A549 (cell line): Measurements from ENCODE around the gene DMRTB1. TPM values are rescaled to one million over a fixed set of nuclear protein-coding genes. Genes with fewer than 3 reads are reported as not detected.

Source experiments
- ATAC-seq, 2 experiments: fragments of 200-7000 bp in 1 of 2; fragments of >200 bp in 1 of 2; cut with Nextera tagmentation in 1 of 2; cut with Tn5 transposase in 1 of 2; 3 replicates each; pipeline versions ENCODE4 v1.8.0 to v1.9.1; 2018 to 2020; ENCODE audit warnings: mild to moderate bottlenecking in 1 of 2, moderate library complexity in 1 of 2
- CTCF ChIA-PET: fragments of 300-600 bp; sonication (Branson Sonifier 250); formaldehyde crosslinking; extraction: SDS; loops from one replicate; lab custom pipeline; 2021; ENCODE audit warnings: antibody characterized with exemption, inconsistent platforms; lab: Yijun Ruan, JAX
- POLR2A ChIA-PET: fragments of 350-600 bp; formaldehyde crosslinking; extraction: SDS; loops from one replicate; lab custom pipeline; 2021; ENCODE audit warnings: antibody characterized with exemption, inconsistent platforms; lab: Yijun Ruan, JAX
- DNase-seq, 2 experiments: peaks; one replicate each; pipeline versions ENCODE4 v3.0.0 to v3.0.0-alpha.2; 2011 to 2016; ENCODE audit warnings: low read depth in 1 of 2, low spot score in 1 of 2
- FAIRE-seq: peaks from 2 replicates; lab custom pipeline; 2011; peaks lifted over from hg19 to GRCh38; lab: Jason Lieb, UNC
- H3K27ac ChIP-seq, 2 experiments: fragments of >200 bp; sonication (Bioruptor Twin); formaldehyde crosslinking; 3 replicates each; pipeline ENCODE4 v1.5.1; 2016 to 2017
- H3K4me1 ChIP-seq: fragments of >200 bp; sonication (Bioruptor Twin); formaldehyde crosslinking; 3 replicates; pipeline ENCODE4 v1.6.1; 2016
- H3K4me2 ChIP-seq: fragments of >200 bp; sonication (Bioruptor Twin); formaldehyde crosslinking; 3 replicates; pipeline ENCODE4 v1.6.1; 2016
- H3K4me3 ChIP-seq: fragments of >200 bp; sonication (Bioruptor Twin); formaldehyde crosslinking; 3 replicates; pipeline ENCODE4 v1.5.1; 2016
- H3K9me3 ChIP-seq: fragments of >200 bp; sonication (Bioruptor Twin); formaldehyde crosslinking; 3 replicates; pipeline ENCODE4 v1.6.1; 2016
- ATOH8 ChIP-seq: fragments of 250-450 bp; sonication (Bioruptor Pico); IDR thresholded peaks from 2 replicates; pipeline ENCODE4 v1.5.0; 2020; ENCODE audit warnings: low read depth, mild to moderate bottlenecking, moderate library complexity
- BHLHE40 ChIP-seq: IDR thresholded peaks from 2 replicates; pipeline ENCODE4 v1.6.1; 2012; ENCODE audit warnings: low read depth, low read length, inconsistent platforms
- CBX8 ChIP-seq: fragments of 200-600 bp; sonication (generic); IDR thresholded peaks from 2 replicates; pipeline ENCODE4 v1.6.1; 2016
- CHD2 ChIP-seq: fragments of 150-350 bp; IDR thresholded peaks from 2 replicates; pipeline ENCODE4 v1.6.1; 2014; ENCODE audit warnings: low read length; ENCODE audit not compliant: partially characterized antibody
- EHMT2 ChIP-seq: fragments of 200-600 bp; sonication (generic); IDR thresholded peaks from 2 replicates; pipeline ENCODE4 v1.6.1; 2016; ENCODE audit warnings: antibody characterized with exemption, low read depth, mild to moderate bottlenecking, moderate library complexity
- ESRRA ChIP-seq: fragments of 150-350 bp; IDR thresholded peaks from 2 replicates; pipeline ENCODE4 v1.6.1; 2014; ENCODE audit warnings: mild to moderate bottlenecking, low read length, borderline replicate concordance
- FOSB ChIP-seq: fragments of 250-450 bp; sonication (Bioruptor Pico); IDR thresholded peaks from 2 replicates; pipeline ENCODE4 v1.5.0; 2020; ENCODE audit warnings: mild to moderate bottlenecking, moderate library complexity
- FOSL2 ChIP-seq, 2 experiments: fragments of 450-650 bp in 1 of 2; fragments of >200 bp in 1 of 2; sonication (Bioruptor Twin) in 1 of 2; formaldehyde crosslinking; IDR thresholded peaks; 2 replicates each; pipeline versions ENCODE4 v1.5.0 to v1.6.1; 2016 to 2020; ENCODE audit warnings: mild to moderate bottlenecking in 1 of 2, moderate library complexity in 1 of 2
- HDAC2 ChIP-seq: fragments of 200-600 bp; sonication (generic); IDR thresholded peaks from 2 replicates; pipeline ENCODE4 v1.6.1; 2016
- HES2 ChIP-seq: fragments of >200 bp; sonication (Bioruptor Twin); formaldehyde crosslinking; IDR thresholded peaks from 2 replicates; pipeline ENCODE4 v1.6.1; 2016
- HMGXB4 ChIP-seq: fragments of 250-450 bp; sonication (Bioruptor Pico); IDR thresholded peaks from 2 replicates; pipeline ENCODE4 v1.5.0; 2021; ENCODE audit warnings: mild to moderate bottlenecking, moderate library complexity, borderline replicate concordance
- HOXA7 ChIP-seq: fragments of 250-450 bp; sonication (Bioruptor Pico); IDR thresholded peaks from 2 replicates; pipeline ENCODE4 v1.5.0; 2020; ENCODE audit warnings: mild to moderate bottlenecking, moderate library complexity
- HOXB5 ChIP-seq: fragments of 250-450 bp; sonication (Bioruptor Pico); IDR thresholded peaks from 2 replicates; pipeline ENCODE4 v1.5.0; 2020; ENCODE audit warnings: mild to moderate bottlenecking, moderate library complexity
- JUN ChIP-seq, 2 experiments: fragments of >200 bp; sonication (Bioruptor Twin); formaldehyde crosslinking; IDR thresholded peaks; 2 replicates in 1 of 2; 3 replicates in 1 of 2; pipeline ENCODE4 v1.6.1; 2016 to 2017
- KDM1A ChIP-seq: fragments of 200-600 bp; sonication (generic); IDR thresholded peaks from 2 replicates; pipeline ENCODE4 v1.6.1; 2016; ENCODE audit warnings: low read depth, mild to moderate bottlenecking
- KDM5A ChIP-seq: fragments of 200-600 bp; sonication (generic); IDR thresholded peaks from 2 replicates; pipeline ENCODE4 v1.6.1; 2016; ENCODE audit warnings: antibody characterized with exemption, mild to moderate bottlenecking
- MAFK ChIP-seq: fragments of 450-650 bp; IDR thresholded peaks from 2 replicates; pipeline ENCODE4 v1.6.1; 2014; ENCODE audit not compliant: partially characterized antibody
- MYC ChIP-seq: IDR thresholded peaks from 2 replicates; pipeline ENCODE4 v1.6.1; 2012; ENCODE audit warnings: mild to moderate bottlenecking, inconsistent platforms, low read length, improper control_type of control experiment, borderline replicate concordance
- NFE2L2 ChIP-seq: fragments of 150-350 bp; conservative IDR thresholded peaks from 2 replicates; pipeline ENCODE4 v1.6.1; 2014; ENCODE audit warnings: low read length
- NPAS2 ChIP-seq: fragments of 250-450 bp; sonication (Bioruptor Pico); IDR thresholded peaks from 2 replicates; pipeline ENCODE4 v1.8.0; 2022; ENCODE audit warnings: mild to moderate bottlenecking, moderate library complexity, borderline replicate concordance
- PBX3 ChIP-seq: IDR thresholded peaks from 2 replicates; pipeline ENCODE4 v1.6.1; 2012
- PHF8 ChIP-seq: fragments of 200-600 bp; sonication (generic); IDR thresholded peaks from 2 replicates; pipeline ENCODE4 v1.6.1; 2016; ENCODE audit warnings: low read depth, mild to moderate bottlenecking, antibody characterized with exemption, moderate library complexity, borderline replicate concordance
- POLR2A ChIP-seq: IDR thresholded peaks from 2 replicates; pipeline ENCODE4 v1.6.1; 2012; ENCODE audit warnings: mild to moderate bottlenecking, low read length
- RAD21 ChIP-seq, 2 experiments: fragments of >200 bp in 1 of 2; sonication (Bioruptor Twin) in 1 of 2; formaldehyde crosslinking in 1 of 2; IDR thresholded peaks in 1 of 2; conservative IDR thresholded peaks in 1 of 2; 2 replicates in 1 of 2; 3 replicates in 1 of 2; pipeline ENCODE4 v1.6.1; 2012 to 2018; ENCODE audit warnings: inconsistent platforms in 1 of 2
- REST ChIP-seq: fragments of 200-600 bp; sonication (generic); IDR thresholded peaks from 2 replicates; pipeline ENCODE4 v1.6.1; 2016; ENCODE audit warnings: antibody characterized with exemption, mild to moderate bottlenecking, moderate library complexity
- RFX5 ChIP-seq: fragments of 450-650 bp; IDR thresholded peaks from 2 replicates; pipeline ENCODE4 v1.7.1; 2014; ENCODE audit warnings: antibody characterized with exemption, mild to moderate bottlenecking, moderate library complexity
- SREBF2 ChIP-seq: fragments of 450-650 bp; IDR thresholded peaks from 2 replicates; pipeline ENCODE4 v1.6.1; 2014; ENCODE audit warnings: mild to moderate bottlenecking, moderate library complexity
- TP53 ChIP-seq: fragments of 250-450 bp; sonication (Bioruptor Pico); IDR thresholded peaks from 2 replicates; pipeline ENCODE4 v1.5.0; 2021; ENCODE audit warnings: mild to moderate bottlenecking, moderate library complexity
- ZC3H11A ChIP-seq: fragments of 450-650 bp; IDR thresholded peaks from 2 replicates; pipeline ENCODE4 v1.6.1; 2014; ENCODE audit warnings: antibody characterized with exemption, mild to moderate bottlenecking
- ZNF302 ChIP-seq: fragments of 250-450 bp; sonication (Bioruptor Pico); IDR thresholded peaks from 2 replicates; pipeline ENCODE4 v1.9.0; 2021; ENCODE audit warnings: inconsistent platforms, mild to moderate bottlenecking, moderate library complexity
- WGBS: methylation state at CpG from one replicate; pipeline ENCODE4 v1.1.6; 2017; ENCODE audit errors: missing lambda C conversion rate; 5-methylcytosine and 5-hydroxymethylcytosine counted together
- polyA plus RNA-seq, 4 experiments: library from polyadenylated mRNA; depleted of rRNA in 3 of 4; stranded (reverse); fragments of >200 nt; fragmentation: RNase III in 1 of 4; extraction: RNeasy Plus Mini Kit Qiagen cat#74134 plus additional on column Dnase treatment in 1 of 4; gene quantifications; 2 replicates in 3 of 4; 3 replicates in 1 of 4; pipeline ENCODE4 v1.2.3, GENCODE V29; 2011 to 2017

DMRTB1 gene
- polyA plus RNA-seq, 2 of the 4 experiments (the other 2 are of a cell fraction) = not detected

- Histone ChIP-seq H3K9me3 (no peaks in the 10 kb centered on the region), H3K4me1 (no peaks in the 10 kb centered on the region), H3K4me3 (no peak overlapping the region), H3K4me2 (no peak overlapping the region), H3K27ac (no peak overlapping the region)
- ATAC-seq = no peak
- POLR2A ChIA-PET = no interaction called here
- no peak for DNase-seq
- 71% methylated on average over 4 of the region's 4 CpGs for WGBS
- FAIRE-seq = no peak
- CTCF ChIA-PET = no interaction called here
- no peak for TF ChIP-seq HOXA7 (CRISPR knock-in tag)
- TF ChIP-seq ZNF302 (CRISPR knock-in tag) = no peak
- TF ChIP-seq PBX3 = no peak
- no peak for TF ChIP-seq EHMT2
- TF ChIP-seq ATOH8 (CRISPR knock-in tag) = no peak
- TF ChIP-seq HES2 = no peak
- TF ChIP-seq ZC3H11A = no peak
- TF ChIP-seq HDAC2 = no peak
- TF ChIP-seq MAFK = no peak
- TF ChIP-seq CBX8 = no peak
- no peak for TF ChIP-seq MYC
- no peak for TF ChIP-seq KDM5A
- TF ChIP-seq REST = no peak
- TF ChIP-seq NFE2L2 = no peak
- TF ChIP-seq NPAS2 (CRISPR knock-in tag) = no peak
- no peak for TF ChIP-seq RFX5
- no peak for TF ChIP-seq JUN (IDR thresholded peaks at IDR 0.05)
- TF ChIP-seq KDM1A = no peak
- TF ChIP-seq PHF8 = no peak
- no peak for TF ChIP-seq HOXB5 (CRISPR knock-in tag)
Measured at GRCh38 chr1:53431244-53431643, 28.0 kb upstream of the DMRTB1 start.

- Histone ChIP-seq H3K9me3 (no peaks in the 10 kb centered on the region), H3K4me2 (no peak overlapping the region), H3K4me1 (no peaks in the 10 kb centered on the region), H3K4me3 (no peak overlapping the region), H3K27ac (no peak overlapping the region)
- FAIRE-seq = no peak
- no peak for DNase-seq
- ATAC-seq = no peak
- CTCF ChIA-PET = interaction anchor here (0.7 to 0.9 kb wide), 2 partner anchors 13 to 259 kb away, joined by 3 read pairs; no protein-coding TSS in a partner anchor
- POLR2A ChIA-PET = no interaction called here
- 35% methylated on average over 5 of the region's 5 CpGs for WGBS
- TF ChIP-seq POLR2A = no peak
- TF ChIP-seq EHMT2 = no peak
- no peak for TF ChIP-seq ESRRA
- TF ChIP-seq CHD2 = no peak
- TF ChIP-seq ATOH8 (CRISPR knock-in tag) = no peak
- no peak for TF ChIP-seq BHLHE40
- TF ChIP-seq RAD21 (conservative IDR thresholded peaks at IDR 0.05 in 1 of 2, IDR thresholded peaks at IDR 0.05 in 1 of 2) = no peak
- TF ChIP-seq HMGXB4 (CRISPR knock-in tag) = no peak
- no peak for TF ChIP-seq HDAC2
- TF ChIP-seq FOSB (CRISPR knock-in tag) = no peak
- no peak for TF ChIP-seq PHF8
- TF ChIP-seq SREBF2 = no peak
- TF ChIP-seq FOSL2 (IDR thresholded peaks at IDR 0.05) = no peak
- no peak for TF ChIP-seq FOSL2 (CRISPR knock-in tag; IDR thresholded peaks at IDR 0.05)
- TF ChIP-seq TP53 (CRISPR knock-in tag) = no peak
Measured at GRCh38 chr1:53431805-53432565, 27.2 kb upstream of the DMRTB1 start.
